WERI-Rb-1 (cell line): Measurements from ENCODE around the gene PTOV1.

ENCODE experiments used
- DNase-seq: peaks from one replicate; pipeline ENCODE4 v3.0.0-alpha.2; 2020
- H3K27ac ChIP-seq: fragments of 250-450 bp; sonication (Bioruptor Pico); 2 replicates; pipeline ENCODE4 v1.5.1; 2020; ENCODE audit warnings: mild to moderate bottlenecking, moderate library complexity
- H3K27me3 ChIP-seq: fragments of 250-450 bp; sonication (Bioruptor Pico); 2 replicates; pipeline ENCODE4 v1.5.1; 2021; ENCODE audit warnings: mild to moderate bottlenecking, low read depth, moderate library complexity; ENCODE audit not compliant: insufficient read depth, severe bottlenecking
- H3K36me3 ChIP-seq: fragments of 250-450 bp; sonication (Bioruptor Pico); 2 replicates; pipeline ENCODE4 v1.5.1; 2020; ENCODE audit warnings: mild to moderate bottlenecking, moderate library complexity
- H3K4me3 ChIP-seq: 2 replicates; pipeline ENCODE4 v1.5.1; 2011; ENCODE audit warnings: low read depth, mild to moderate bottlenecking, control low read depth, low read length
- H3K9me3 ChIP-seq: fragments of 250-450 bp; sonication (Bioruptor Pico); 2 replicates; pipeline ENCODE4 v1.5.1; 2021; ENCODE audit warnings: mild to moderate bottlenecking, moderate library complexity; ENCODE audit not compliant: severe bottlenecking
- CTCF ChIP-seq: IDR thresholded peaks from 2 replicates; pipeline ENCODE4 v1.5.1; 2011; ENCODE audit warnings: low read depth, mild to moderate bottlenecking, control low read depth, inconsistent platforms, low read length

PTOV1 gene

GRCh38 chr19:49837425-49837824, 13.5 kb upstream of the PTOV1 start:
- Histone ChIP-seq H3K4me3 (no peak overlapping the region), H3K9me3 (no peaks in the 10 kb centered on the region), H3K36me3 (peaks cover 85% of the 10 kb centered on the region), H3K27ac (no peak overlapping the region), H3K27me3 (no peaks in the 10 kb centered on the region)
- DNase-seq = no peak
- TF ChIP-seq CTCF = no peak

- Histone ChIP-seq H3K27me3 (no peaks in the 10 kb centered on the region), H3K27ac (no peak overlapping the region), H3K9me3 (no peaks in the 10 kb centered on the region), H3K4me3 (no peak overlapping the region), H3K36me3 (peaks cover 69% of the 10 kb centered on the region)
- TF ChIP-seq CTCF = no peak
- no peak for DNase-seq
Observed at GRCh38 chr19:49838885-49839588, 11.9 kb upstream of the PTOV1 start.

DNA sequence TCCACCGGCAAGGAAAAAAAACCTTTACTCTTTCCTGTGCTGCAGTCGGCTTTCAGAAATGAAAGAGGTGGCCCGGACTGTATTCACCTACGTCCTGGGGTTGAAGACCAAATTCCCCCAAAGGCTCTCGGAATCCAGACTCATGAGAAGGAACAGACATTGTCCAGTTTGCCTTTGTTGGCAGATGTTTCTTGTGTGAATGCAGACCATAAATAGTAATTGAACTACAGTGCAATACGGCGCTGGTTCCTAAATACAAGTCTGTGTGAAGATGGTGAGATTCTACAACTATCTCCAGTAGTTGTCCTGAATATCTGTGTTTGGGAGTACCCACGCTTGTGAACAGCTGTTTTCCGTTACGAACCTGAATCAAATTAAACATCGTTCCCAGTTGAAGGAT, 11.2 kb upstream of the PTOV1 start:
- Histone ChIP-seq H3K9me3 (no peaks in the 10 kb centered on the region), H3K4me3 (no peak overlapping the region), H3K27ac (no peak overlapping the region), H3K27me3 (no peaks in the 10 kb centered on the region), H3K36me3 (peaks cover 62% of the 10 kb centered on the region)
- DNase-seq = no peak
- no peak for TF ChIP-seq CTCF

GRCh38 chr19:49840321-49840720, 10.6 kb upstream of the PTOV1 start:
- Histone ChIP-seq H3K27me3 (no peaks in the 10 kb centered on the region), H3K9me3 (no peaks in the 10 kb centered on the region), H3K36me3 (peaks cover 56% of the 10 kb centered on the region), H3K27ac (no peak overlapping the region), H3K4me3 (no peak overlapping the region)
- no peak for DNase-seq
- no peak for TF ChIP-seq CTCF

DNA sequence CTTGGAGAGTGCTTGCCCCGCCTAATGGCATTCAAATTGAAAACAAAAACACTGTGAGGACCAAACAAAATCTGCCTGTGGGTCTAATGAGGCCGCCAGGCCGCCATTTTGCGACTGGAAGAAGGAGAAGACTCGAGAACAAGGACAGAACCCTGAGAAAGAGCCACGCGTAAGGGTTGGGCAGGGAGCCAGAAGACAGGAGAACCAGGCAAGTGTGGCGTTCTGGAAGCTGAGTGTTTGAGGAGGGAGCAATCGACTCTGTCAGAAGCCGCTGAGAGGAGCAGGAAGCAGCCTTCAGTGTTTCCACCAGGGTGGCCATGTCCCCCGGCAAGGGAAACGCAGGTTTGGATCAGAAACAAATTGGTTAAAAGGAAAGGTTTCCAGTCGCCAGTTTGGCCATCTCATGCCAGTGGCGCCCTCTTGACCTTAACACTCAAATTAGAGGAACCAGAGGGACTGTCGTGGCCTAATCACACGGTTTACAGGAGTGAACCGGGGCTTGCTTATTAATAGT, 10.2 kb upstream of the PTOV1 start:
- no peak overlapping the region for H3K4me3 ChIP-seq
- DNase-seq = no peak
- no peak for TF ChIP-seq CTCF
- no peaks in the 10 kb centered on the region for H3K9me3 ChIP-seq
- H3K27me3 ChIP-seq = no peaks in the 10 kb centered on the region
- no peak overlapping the region for H3K27ac ChIP-seq
- H3K36me3 ChIP-seq = peaks cover 53% of the 10 kb centered on the region

DNA sequence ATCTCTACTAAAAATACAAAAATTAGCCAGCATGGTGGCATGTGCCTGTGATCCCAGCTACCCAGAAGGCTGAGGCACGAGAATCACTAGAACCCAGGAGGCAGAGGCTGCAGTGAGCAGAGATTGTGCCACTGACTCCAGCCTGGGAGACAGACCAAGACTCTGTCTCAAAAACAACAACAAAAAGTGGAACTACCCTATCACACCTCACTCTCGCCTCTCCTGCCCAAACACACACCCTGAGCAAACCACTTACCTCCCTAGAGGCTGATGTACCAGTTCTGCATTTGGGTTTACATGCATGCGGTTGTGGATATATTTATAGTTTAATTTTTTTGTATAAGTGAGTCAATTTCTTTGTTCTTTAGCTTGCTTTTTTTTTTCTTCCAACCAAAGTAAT, 7.7 kb upstream of the PTOV1 start:
- H3K27me3 ChIP-seq = no peaks in the 10 kb centered on the region
- no peak for DNase-seq
- no peak overlapping the region for H3K4me3 ChIP-seq
- no peak overlapping the region for H3K27ac ChIP-seq
- no peaks in the 10 kb centered on the region for H3K9me3 ChIP-seq
- peaks cover 29% of the 10 kb centered on the region for H3K36me3 ChIP-seq
- TF ChIP-seq CTCF = no peak
